ENCODE measurements around the gene MAEL. TPM values are rescaled to one million over a fixed set of nuclear protein-coding genes. Genes with fewer than 3 reads are reported as not detected.

MAEL gene
- total RNA-seq, 1 experiment from 2014 or later: not detected

- no peak for DNase-seq
- TF ChIP-seq, protein P1, sequence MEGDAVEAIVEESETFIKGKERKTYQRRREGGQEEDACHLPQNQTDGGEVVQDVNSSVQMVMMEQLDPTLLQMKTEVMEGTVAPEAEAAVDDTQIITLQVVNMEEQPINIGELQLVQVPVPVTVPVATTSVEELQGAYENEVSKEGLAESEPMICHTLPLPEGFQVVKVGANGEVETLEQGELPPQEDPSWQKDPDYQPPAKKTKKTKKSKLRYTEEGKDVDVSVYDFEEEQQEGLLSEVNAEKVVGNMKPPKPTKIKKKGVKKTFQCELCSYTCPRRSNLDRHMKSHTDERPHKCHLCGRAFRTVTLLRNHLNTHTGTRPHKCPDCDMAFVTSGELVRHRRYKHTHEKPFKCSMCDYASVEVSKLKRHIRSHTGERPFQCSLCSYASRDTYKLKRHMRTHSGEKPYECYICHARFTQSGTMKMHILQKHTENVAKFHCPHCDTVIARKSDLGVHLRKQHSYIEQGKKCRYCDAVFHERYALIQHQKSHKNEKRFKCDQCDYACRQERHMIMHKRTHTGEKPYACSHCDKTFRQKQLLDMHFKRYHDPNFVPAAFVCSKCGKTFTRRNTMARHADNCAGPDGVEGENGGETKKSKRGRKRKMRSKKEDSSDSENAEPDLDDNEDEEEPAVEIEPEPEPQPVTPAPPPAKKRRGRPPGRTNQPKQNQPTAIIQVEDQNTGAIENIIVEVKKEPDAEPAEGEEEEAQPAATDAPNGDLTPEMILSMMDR (IDR thresholded peaks at IDR 0.05; ENCODE audit: insufficient read depth in 1 of 2, low read depth in 1 of 2, low read length in 1 of 2, severe bottlenecking in 1 of 2, unreplicated experiment in 1 of 2): no peak
- Mint-ChIP-seq H3K27me3 (ENCODE audit: insufficient read depth, unreplicated experiment) (peaks cover 4% of the 10 kb centered on the region), H3K27ac (ENCODE audit: unreplicated experiment) (no peak overlapping the region), H3K4me3 (ENCODE audit: unreplicated experiment) (no peak overlapping the region), H3K9me3 (ENCODE audit: unreplicated experiment) (peaks cover 9% of the 10 kb centered on the region), H3K4me1 (ENCODE audit: low read depth, unreplicated experiment) (no peaks in the 10 kb centered on the region), H3K36me3 (ENCODE audit: insufficient read depth, unreplicated experiment) (no peaks in the 10 kb centered on the region)
- Histone ChIP-seq H3K4me1 (no peaks in the 10 kb centered on the region), H3K36me3 (ENCODE audit: control insufficient read depth, insufficient read depth, low read length) (no peaks in the 10 kb centered on the region), H3K27me3 (replicated peaks; ENCODE audit: control insufficient read depth, insufficient read depth, low read length) (no peaks in the 10 kb centered on the region), H3K9me3 (no peaks in the 10 kb centered on the region), H3K4me3 (ENCODE audit: low read depth, low read length) (no peak overlapping the region)
- no TSS peak for BruUV-seq (replicated peaks)
- CTCF ChIA-PET: interaction anchor here (0.6 kb wide), 1 partner anchor 41 kb away, joined by 5 read pairs; no protein-coding TSS in a partner anchor
- POLR2A ChIA-PET: no interaction called here
- intact Hi-C loops (cut with micrococcal nuclease; ENCODE audit: unreplicated experiment): no loop called here
These were observed 44.6 kb downstream of the MAEL start for GRCh38 chr1:167033646-167034045.

- no peaks in the 10 kb centered on the region for H3K9me3 Mint-ChIP-seq (ENCODE audit: unreplicated experiment)
- H3K4me3 Mint-ChIP-seq (ENCODE audit: unreplicated experiment): peak overlapping the region; percentile 83
- Histone ChIP-seq H3K4me1 (no peaks in the 10 kb centered on the region), H3K27me3 (replicated peaks; ENCODE audit: control insufficient read depth, insufficient read depth, low read length) (no peaks in the 10 kb centered on the region), H3K36me3 (ENCODE audit: control insufficient read depth, insufficient read depth, low read length) (no peaks in the 10 kb centered on the region), H3K9me3 (no peaks in the 10 kb centered on the region; the same call in 1 of the 2 replicates), H3K4me3 (ENCODE audit: low read depth, low read length) (peak overlapping the region; percentile 28)
- ChIA-PET POLR2A (interaction anchor here (0.6 kb wide), 1 partner anchor 105 kb away, joined by 3 read pairs; no protein-coding TSS in a partner anchor), CTCF (interaction anchor here (0.9 to 1.4 kb wide), 2 partner anchors 15 to 134 kb away, joined by 3 to 7 read pairs; no protein-coding TSS in a partner anchor)
- DNase-seq: peak; percentile 78 to 84
- no TSS peak for BruUV-seq (replicated peaks)
- no peaks in the 10 kb centered on the region for H3K36me3 Mint-ChIP-seq (ENCODE audit: insufficient read depth, unreplicated experiment)
- TF ChIP-seq, protein P1 (IDR thresholded peaks at IDR 0.05; ENCODE audit: insufficient read depth in 1 of 2, low read depth in 1 of 2, low read length in 1 of 2, severe bottlenecking in 1 of 2, unreplicated experiment in 1 of 2): no peak
- peaks cover 14% of the 10 kb centered on the region for H3K27me3 Mint-ChIP-seq (ENCODE audit: insufficient read depth, unreplicated experiment)
- H3K4me1 Mint-ChIP-seq (ENCODE audit: low read depth, unreplicated experiment): peaks cover 11% of the 10 kb centered on the region
- intact Hi-C loops (cut with micrococcal nuclease; ENCODE audit: unreplicated experiment): no loop called here
- H3K27ac Mint-ChIP-seq (ENCODE audit: unreplicated experiment): peak overlapping the region; percentile 79
These were observed 54.8 kb downstream of the MAEL start for GRCh38 chr1:167043752-167044488.

- H3K9me3 Mint-ChIP-seq (ENCODE audit: unreplicated experiment): no peaks in the 10 kb centered on the region
- Histone ChIP-seq H3K4me3 (ENCODE audit: low read depth, low read length) (no peak overlapping the region), H3K36me3 (ENCODE audit: control insufficient read depth, insufficient read depth, low read length) (no peaks in the 10 kb centered on the region), H3K4me1 (no peaks in the 10 kb centered on the region), H3K27me3 (replicated peaks; ENCODE audit: control insufficient read depth, insufficient read depth, low read length) (no peaks in the 10 kb centered on the region), H3K9me3 (no peaks in the 10 kb centered on the region; the same call in 1 of the 2 replicates)
- TF ChIP-seq, protein P1 (IDR thresholded peaks at IDR 0.05; ENCODE audit: insufficient read depth in 1 of 2, low read depth in 1 of 2, low read length in 1 of 2, severe bottlenecking in 1 of 2, unreplicated experiment in 1 of 2): no peak
- intact Hi-C loops (cut with micrococcal nuclease; ENCODE audit: unreplicated experiment): no loop called here
- CTCF ChIA-PET: interaction anchor here (0.9 kb wide), 1 partner anchor 141 kb away, joined by 3 read pairs; no protein-coding TSS in a partner anchor
- BruUV-seq (replicated peaks): no TSS peak
- no peak overlapping the region for H3K4me3 Mint-ChIP-seq (ENCODE audit: unreplicated experiment)
- H3K36me3 Mint-ChIP-seq (ENCODE audit: insufficient read depth, unreplicated experiment): no peaks in the 10 kb centered on the region
- H3K4me1 Mint-ChIP-seq (ENCODE audit: low read depth, unreplicated experiment): no peaks in the 10 kb centered on the region
- H3K27me3 Mint-ChIP-seq (ENCODE audit: insufficient read depth, unreplicated experiment): peaks cover 6% of the 10 kb centered on the region
- POLR2A ChIA-PET: no interaction called here
- H3K27ac Mint-ChIP-seq (ENCODE audit: unreplicated experiment): no peak overlapping the region
- DNase-seq: no peak
These were observed 62.8 kb downstream of the MAEL start for GRCh38 chr1:167051907-167052306.

Measured in Caco-2 (cell line).